HCT116 (cell line): Measurements from ENCODE around the gene UBTD2. TPM values are rescaled to one million over a fixed set of nuclear protein-coding genes. Genes with fewer than 3 reads are reported as not detected.

Experiments used
- ATAC-seq: fragments of 200-7000 bp; cut with Tn5 transposase; 2 replicates; pipeline ENCODE4 v1.9.1; 2020; ENCODE audit warnings: mild to moderate bottlenecking, moderate library complexity
- BruUV-seq: library from RNA; stranded (reverse); fragments of 400-500 nt; replicated peaks from 2 replicates; lab custom pipeline; 2021; lab: Mats Ljungman, UMichigan
- CTCF ChIA-PET: fragments of 300-600 bp; sonication (Branson Sonifier 250); formaldehyde crosslinking; loops from one replicate; lab custom pipeline; 2021; ENCODE audit warnings: antibody characterized with exemption; lab: Charles Lee
- POLR2A ChIA-PET: fragments of 300-600, 350-600 bp; sonication (Branson Sonifier 250); formaldehyde crosslinking; loops from one replicate; lab custom pipeline; 2021; ENCODE audit warnings: antibody characterized with exemption; lab: Charles Lee
- RAD21 ChIA-PET, 2 experiments: fragments of 300-600 bp; sonication (Branson Sonifier 250); formaldehyde crosslinking; loops; one replicate each; lab custom pipeline; 2023; ENCODE audit warnings: low total read pairs in 2 of 2; ENCODE audit not compliant: uncharacterized antibody in 2 of 2, unreplicated experiment in 2 of 2, low non-redundant PET in 1 of 2; lab: Charles Lee
- DNase-seq: peaks from one replicate; pipeline ENCODE4 v3.0.0-alpha.2; 2010; ENCODE audit warnings: low read depth, low spot score
- H2AFZ ChIP-seq: fragments of 200-600 bp; shearing (Covaris generic), sonication (generic); 2 replicates; pipeline ENCODE4 v1.6.1; 2017; ENCODE audit warnings: low read depth, mixed run types, mixed read lengths, antibody characterized with exemption, low read length; ENCODE audit not compliant: poor library complexity, severe bottlenecking
- H3K27ac ChIP-seq: 2 replicates; pipeline ENCODE4 v1.5.1; 2012; ENCODE audit warnings: low read depth, low read length
- H3K27me3 ChIP-seq: fragments of 200-600 bp; sonication (generic); 2 replicates; pipeline ENCODE4 v1.6.1; 2016; ENCODE audit warnings: mixed run types, low read length, mixed read lengths; ENCODE audit not compliant: insufficient read depth
- H3K36me3 ChIP-seq, 2 experiments: fragments of 200-500 bp in 1 of 2; fragments of 200-600 bp in 1 of 2; sonication (Bioruptor generic) in 1 of 2; sonication (generic) in 1 of 2; 2 replicates each; pipeline versions ENCODE4 v1.5.1 to v1.6.1; 2014 to 2016; ENCODE audit warnings: low read length in 2 of 2, inconsistent platforms in 1 of 2, mixed read lengths in 1 of 2, mixed run types in 1 of 2; ENCODE audit not compliant: insufficient read depth in 2 of 2, control insufficient read depth in 1 of 2
- H3K4me1 ChIP-seq, 2 experiments: fragments of 200-600 bp in 1 of 2; sonication (generic) in 1 of 2; 2 replicates each; pipeline versions ENCODE4 v1.5.1 to v1.6.1; 2012 to 2017; ENCODE audit warnings: low read length in 2 of 2, inconsistent platforms in 1 of 2, mild to moderate bottlenecking in 1 of 2, mixed read lengths in 1 of 2, mixed run types in 1 of 2, moderate library complexity in 1 of 2; ENCODE audit not compliant: insufficient read depth in 2 of 2, control insufficient read depth in 1 of 2
- H3K4me2 ChIP-seq: fragments of 200-600 bp; sonication (generic); 2 replicates; pipeline ENCODE4 v1.6.1; 2017; ENCODE audit warnings: mixed run types, low read length, mixed read lengths
- H3K4me3 ChIP-seq, 2 experiments: fragments of 200-600 bp in 1 of 2; sonication (generic) in 1 of 2; replicated peaks in 1 of 2; 2 replicates each; pipeline ENCODE4 v1.5.1; 2011 to 2016; ENCODE audit warnings: low read length in 2 of 2, control low read depth in 1 of 2, low read depth in 1 of 2, mild to moderate bottlenecking in 1 of 2, mixed read lengths in 1 of 2, mixed run types in 1 of 2
- H3K79me2 ChIP-seq: fragments of 200-600 bp; sonication (generic); 2 replicates; pipeline ENCODE4 v1.6.1; 2017; ENCODE audit warnings: mild to moderate bottlenecking, mixed run types, low read length, moderate library complexity, mixed read lengths; ENCODE audit not compliant: insufficient read depth
- H3K9ac ChIP-seq: fragments of 200-600 bp; sonication (generic); 2 replicates; pipeline ENCODE4 v1.6.1; 2016; ENCODE audit warnings: low read length, mixed read lengths
- H3K9me2 ChIP-seq: fragments of 200-600 bp; sonication (generic), shearing (Covaris generic); 2 replicates; pipeline ENCODE4 v1.6.1; 2017; ENCODE audit warnings: mixed run types, mild to moderate bottlenecking, moderate library complexity; ENCODE audit not compliant: insufficient read depth
- H3K9me3 ChIP-seq, 2 experiments: fragments of 200-500 bp in 1 of 2; fragments of 200-600 bp in 1 of 2; sonication (Bioruptor generic) in 1 of 2; sonication (generic) in 1 of 2; 2 replicates each; pipeline ENCODE4 v1.6.1; 2014 to 2017; ENCODE audit warnings: low read length in 2 of 2, mixed read lengths in 2 of 2, inconsistent platforms in 1 of 2, low read depth in 1 of 2, mild to moderate bottlenecking in 1 of 2, mixed run types in 1 of 2, moderate library complexity in 1 of 2; ENCODE audit not compliant: control insufficient read depth in 1 of 2, insufficient read depth in 1 of 2
- H4K20me1 ChIP-seq: fragments of 200-600 bp; sonication (generic), shearing (Covaris generic); 2 replicates; pipeline ENCODE4 v1.6.1; 2017; ENCODE audit warnings: mixed run types, mild to moderate bottlenecking, moderate library complexity; ENCODE audit not compliant: insufficient read depth
- ATF3 ChIP-seq: IDR thresholded peaks from 2 replicates; pipeline ENCODE4 v1.6.1; 2012
- CEBPB ChIP-seq: IDR thresholded peaks from 2 replicates; pipeline ENCODE4 v1.6.1; 2012; ENCODE audit warnings: low read depth
- CTCF ChIP-seq, 3 experiments: fragments of 200-600 bp in 1 of 3; sonication (generic) in 1 of 3; IDR thresholded peaks in 2 of 3; conservative IDR thresholded peaks in 1 of 3; 2 replicates each; pipeline ENCODE4 v1.5.1; 2012 to 2017; ENCODE audit warnings: low read depth in 2 of 3, low read length in 2 of 3, antibody characterized with exemption in 1 of 3, borderline replicate concordance in 1 of 3, control low read depth in 1 of 3, mild to moderate bottlenecking in 1 of 3, mixed read lengths in 1 of 3, mixed run types in 1 of 3, moderate library complexity in 1 of 3; ENCODE audit not compliant: insufficient read depth in 1 of 3
- EGR1 ChIP-seq: IDR thresholded peaks from 2 replicates; pipeline ENCODE4 v1.6.1; 2012; ENCODE audit warnings: low read depth
- ELF1 ChIP-seq: IDR thresholded peaks from 2 replicates; pipeline ENCODE4 v1.6.1; 2012; ENCODE audit warnings: low read depth, borderline replicate concordance
- EZH2 ChIP-seq: fragments of 200-600 bp; sonication (generic); IDR thresholded peaks from 2 replicates; pipeline ENCODE4 v1.6.1; 2017; ENCODE audit warnings: antibody characterized with exemption, mixed run types
- MAX ChIP-seq: IDR thresholded peaks from 2 replicates; pipeline ENCODE4 v1.6.1; 2012
- POLR2AphosphoS5 ChIP-seq: IDR thresholded peaks from 2 replicates; pipeline ENCODE4 v1.6.1; 2011; ENCODE audit warnings: mild to moderate bottlenecking, low read depth, low read length, moderate library complexity
- RAD21 ChIP-seq: IDR thresholded peaks from 2 replicates; pipeline ENCODE4 v1.6.1; 2012; ENCODE audit warnings: low read depth, mild to moderate bottlenecking
- REST ChIP-seq: IDR thresholded peaks from 2 replicates; pipeline ENCODE4 v1.6.1; 2012; ENCODE audit warnings: low read depth
- SIN3A ChIP-seq: IDR thresholded peaks from 2 replicates; pipeline ENCODE4 v1.6.1; 2012; ENCODE audit warnings: low read depth
- SRF ChIP-seq: IDR thresholded peaks from 2 replicates; pipeline ENCODE4 v1.6.1; 2012; ENCODE audit warnings: low read depth
- TCF7L2 ChIP-seq: IDR thresholded peaks from 2 replicates; pipeline ENCODE4 v1.7.0; 2011; ENCODE audit warnings: borderline replicate concordance, inconsistent platforms; ENCODE audit not compliant: insufficient read depth, insufficient read length; ENCODE audit errors: extremely low read depth
- intact Hi-C: fragments of 100-400 bp; cut with micrococcal nuclease; formaldehyde crosslinking; loops from 2 replicates; pipeline ENCODE4 v1.10.0; 2022
- total RNA-seq: library from RNA; stranded (reverse); gene quantifications from one replicate; pipeline ENCODE4 v1.2.1, GENCODE V29; 2021; ENCODE audit not compliant: unreplicated experiment

The UBTD2 gene
- total RNA-seq, 1 experiment from 2014 or later: 15.9 TPM

GRCh38 chr5:172183881-172184280, 99.7 kb downstream of the UBTD2 start:
- CTCF ChIA-PET: no interaction called here
- H3K4me1 ChIP-seq: peaks cover 10 to 26% of the 10 kb centered on the region in 2 experiments
- no TSS peak for BruUV-seq

More at GRCh38 chr5:172183881-172184280, 99.7 kb downstream of the UBTD2 start:
- H3K9me2 ChIP-seq: no peaks in the 10 kb centered on the region
- no peak overlapping the region for H3K4me2 ChIP-seq
- no peak for TF ChIP-seq RAD21
- TF ChIP-seq ATF3: no peak
- no peak for TF ChIP-seq CTCF (IDR thresholded peaks at IDR 0.05 in 2 of 3, conservative IDR thresholded peaks at IDR 0.05 in 1 of 3; ENCODE audit: borderline replicate concordance in 1 of 3, insufficient read depth in 1 of 3, low read depth in 2 of 3, low read length in 2 of 3)
- no peak for TF ChIP-seq TCF7L2
- no peak for TF ChIP-seq EZH2
- no peak for TF ChIP-seq MAX
- TF ChIP-seq SRF: no peak
- TF ChIP-seq REST: no peak
- no peak for TF ChIP-seq CEBPB
- TF ChIP-seq EGR1: no peak
- TF ChIP-seq POLR2AphosphoS5: no peak
- TF ChIP-seq ELF1: no peak
- TF ChIP-seq SIN3A: no peak
- no peaks in the 10 kb centered on the region for H4K20me1 ChIP-seq
- ChIA-PET RAD21 (no interaction called here), POLR2A (no interaction called here)
- H3K79me2 ChIP-seq: peaks cover 20% of the 10 kb centered on the region
- intact Hi-C loops: loop anchor here (10.0 kb wide), 1 partner anchor 271 kb away; the partner anchor contains the start of gene SH3PXD2B
- 0 out of 4 replicates have a peak, but pooled peaks cover 0 to 6% of the 10 kb centered on the region in 2 experiments for H3K36me3 ChIP-seq
- H3K9me3 ChIP-seq: no peaks in the 10 kb centered on the region
- no peak overlapping the region for H3K9ac ChIP-seq
- no peak overlapping the region for H3K27ac ChIP-seq
- ATAC-seq: no peak
- no peak overlapping the region for H3K4me3 ChIP-seq
- no peak for DNase-seq
- H3K27me3 ChIP-seq: no peaks in the 10 kb centered on the region
- no peak overlapping the region for H2AFZ ChIP-seq
